ENCODE measurements around the gene CTPS1. TPM values are rescaled to one million over a fixed set of nuclear protein-coding genes. Genes with fewer than 3 reads are reported as not detected.

Gene CTPS1
- total and polyA plus RNA-seq, 2 experiments from 2014 or later = 19.8 to 30.3 TPM

DNA sequence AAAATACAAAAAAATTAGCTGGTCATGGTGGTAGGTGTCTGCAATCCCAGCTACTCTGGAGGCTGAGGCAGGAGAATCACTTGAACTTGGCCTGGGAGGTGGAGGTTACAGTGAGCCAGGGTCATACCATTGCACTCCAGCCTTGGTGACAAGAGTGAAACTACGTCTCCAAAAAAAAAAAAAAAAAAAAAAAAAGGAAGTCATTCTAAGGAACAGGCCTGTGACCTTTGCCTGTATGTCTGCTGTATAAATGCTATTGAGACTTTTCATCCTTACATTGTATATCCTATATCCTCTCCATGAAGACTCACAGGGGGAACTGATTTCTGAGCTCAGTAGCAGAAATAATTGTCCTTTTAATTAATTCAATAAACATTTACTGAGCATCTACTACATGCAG lies 7.5 kb upstream of the CTPS1 start:
- WGBS, 2 experiments (ENCODE audit: low coverage in 1 of 2, low lambda C conversion rate in 2 of 2, missing lambda C conversion rate in 2 of 2) = 81 to 91% methylated on average over 1 of the region's 1 CpG
- DNase-seq = no peak
- Histone ChIP-seq H3K27me3 (replicated peaks; ENCODE audit: insufficient read depth) (no peaks in the 10 kb centered on the region), H3K9ac (no peak overlapping the region), H3K9me2 (ENCODE audit: insufficient read depth) (no peaks in the 10 kb centered on the region), H3K27ac (no peak overlapping the region), H3K9me3 (ENCODE audit: low read depth) (no peaks in the 10 kb centered on the region), H3K36me3 (ENCODE audit: low read depth) (no peaks in the 10 kb centered on the region), H3F3A (ENCODE audit: insufficient read depth) (peaks cover 18% of the 10 kb centered on the region; the same call in 1 of the 2 replicates), H2AFZ (no peak overlapping the region), H4K20me1 (ENCODE audit: insufficient read depth) (no peaks in the 10 kb centered on the region), H3K4me1 (ENCODE audit: insufficient read depth) (peaks cover 13% of the 10 kb centered on the region), H3K79me2 (ENCODE audit: insufficient read depth) (no peaks in the 10 kb centered on the region), H3K4me2 (ENCODE audit: unreplicated experiment) (no peak overlapping the region), H3K4me3 (no peak overlapping the region)
- TF ChIP-seq EZH2 (IDR thresholded peaks at IDR 0.05; ENCODE audit: insufficient read depth, poor library complexity, severe bottlenecking) (no peak), EZH2phosphoT487 (IDR thresholded peaks at IDR 0.05; ENCODE audit: insufficient read depth, low read depth) (no peak)
- in situ Hi-C loops (cut with MboI) = no loop called here

DNA sequence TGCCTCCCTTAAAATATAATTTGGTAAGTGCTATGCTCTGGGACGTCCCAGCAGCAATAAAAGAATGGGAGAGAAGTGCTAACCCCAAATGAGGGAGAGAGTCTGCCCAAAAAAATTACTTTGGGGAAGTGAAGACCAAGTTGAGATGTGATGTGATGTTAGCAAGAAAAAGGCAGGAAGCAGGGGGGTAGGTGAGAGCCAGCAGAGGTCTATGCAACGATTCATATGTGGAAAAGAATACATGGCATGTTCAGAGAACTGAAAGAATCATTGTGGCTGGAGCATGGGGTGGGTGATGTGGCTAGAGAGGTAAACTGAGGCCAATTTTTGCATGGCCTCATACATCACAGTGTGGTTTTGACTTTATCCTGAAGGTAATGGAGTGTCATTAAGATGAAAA lies 5.6 kb upstream of the CTPS1 start:
- Histone ChIP-seq H3K36me3 (ENCODE audit: low read depth) (no peaks in the 10 kb centered on the region), H3K4me1 (ENCODE audit: insufficient read depth) (no peaks in the 10 kb centered on the region; the same call in 1 of the 2 replicates), H3K9me2 (ENCODE audit: insufficient read depth) (no peaks in the 10 kb centered on the region), H3K79me2 (ENCODE audit: insufficient read depth) (no peaks in the 10 kb centered on the region), H3K4me3 (no peak overlapping the region), H2AFZ (no peak overlapping the region), H3K27ac (no peak overlapping the region), H3K9me3 (ENCODE audit: low read depth) (no peaks in the 10 kb centered on the region), H3F3A (ENCODE audit: insufficient read depth) (peaks cover 15% of the 10 kb centered on the region; the same call in 1 of the 2 replicates), H3K27me3 (replicated peaks; ENCODE audit: insufficient read depth) (no peaks in the 10 kb centered on the region), H3K4me2 (ENCODE audit: unreplicated experiment) (no peak overlapping the region), H4K20me1 (ENCODE audit: insufficient read depth) (no peaks in the 10 kb centered on the region), H3K9ac (no peak overlapping the region)
- TF ChIP-seq EZH2phosphoT487 (IDR thresholded peaks at IDR 0.05; ENCODE audit: insufficient read depth, low read depth) (no peak), EZH2 (IDR thresholded peaks at IDR 0.05; ENCODE audit: insufficient read depth, poor library complexity, severe bottlenecking) (no peak)
- no peak for DNase-seq
- 37 to 49% methylated on average over 2 of the region's 2 CpGs for WGBS, 2 experiments (ENCODE audit: low coverage in 1 of 2, low lambda C conversion rate in 2 of 2, missing lambda C conversion rate in 2 of 2)
- in situ Hi-C loops (cut with MboI) = no loop called here

DNA sequence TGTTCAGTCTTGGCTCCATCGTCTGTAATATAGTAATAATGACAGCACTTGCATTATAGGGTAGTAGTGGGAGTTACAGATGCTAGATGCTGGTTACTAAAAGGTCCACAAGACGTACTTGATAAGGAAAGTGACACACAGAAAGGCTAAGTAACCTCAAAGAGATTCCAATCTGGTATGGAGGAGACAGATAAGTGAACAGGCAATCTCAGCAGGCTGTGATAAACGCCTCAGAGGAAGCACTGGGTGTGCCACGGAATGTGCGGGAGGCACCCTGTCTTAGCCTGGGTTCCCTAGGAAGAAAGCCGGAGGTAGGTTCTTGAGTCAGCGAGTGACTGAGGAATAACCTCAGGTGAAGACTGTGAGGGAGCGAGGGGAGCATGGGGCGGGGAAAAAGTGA lies 4.6 kb upstream of the CTPS1 start:
- Histone ChIP-seq H3K9me2 (ENCODE audit: insufficient read depth) (no peaks in the 10 kb centered on the region), H4K20me1 (ENCODE audit: insufficient read depth) (no peaks in the 10 kb centered on the region), H3K27ac (no peak overlapping the region), H3K9ac (no peak overlapping the region), H3K4me1 (ENCODE audit: insufficient read depth) (no peaks in the 10 kb centered on the region; the same call in 1 of the 2 replicates), H3K4me3 (no peak overlapping the region), H2AFZ (no peak overlapping the region), H3K9me3 (ENCODE audit: low read depth) (no peaks in the 10 kb centered on the region), H3K36me3 (ENCODE audit: low read depth) (no peaks in the 10 kb centered on the region), H3K27me3 (replicated peaks; ENCODE audit: insufficient read depth) (no peaks in the 10 kb centered on the region), H3F3A (ENCODE audit: insufficient read depth) (peaks cover 16% of the 10 kb centered on the region; the same call in 1 of the 2 replicates), H3K4me2 (ENCODE audit: unreplicated experiment) (no peak overlapping the region), H3K79me2 (ENCODE audit: insufficient read depth) (no peaks in the 10 kb centered on the region)
- TF ChIP-seq EZH2phosphoT487 (IDR thresholded peaks at IDR 0.05; ENCODE audit: insufficient read depth, low read depth) = no peak
- no peak for TF ChIP-seq EZH2 (IDR thresholded peaks at IDR 0.05; ENCODE audit: insufficient read depth, poor library complexity, severe bottlenecking)
- DNase-seq = no peak
- WGBS, 2 experiments (ENCODE audit: low coverage in 1 of 2, low lambda C conversion rate in 2 of 2, missing lambda C conversion rate in 2 of 2) = 83 to 85% methylated on average over 9 of the region's 9 CpGs
- in situ Hi-C loops (cut with MboI) = no loop called here

DNA sequence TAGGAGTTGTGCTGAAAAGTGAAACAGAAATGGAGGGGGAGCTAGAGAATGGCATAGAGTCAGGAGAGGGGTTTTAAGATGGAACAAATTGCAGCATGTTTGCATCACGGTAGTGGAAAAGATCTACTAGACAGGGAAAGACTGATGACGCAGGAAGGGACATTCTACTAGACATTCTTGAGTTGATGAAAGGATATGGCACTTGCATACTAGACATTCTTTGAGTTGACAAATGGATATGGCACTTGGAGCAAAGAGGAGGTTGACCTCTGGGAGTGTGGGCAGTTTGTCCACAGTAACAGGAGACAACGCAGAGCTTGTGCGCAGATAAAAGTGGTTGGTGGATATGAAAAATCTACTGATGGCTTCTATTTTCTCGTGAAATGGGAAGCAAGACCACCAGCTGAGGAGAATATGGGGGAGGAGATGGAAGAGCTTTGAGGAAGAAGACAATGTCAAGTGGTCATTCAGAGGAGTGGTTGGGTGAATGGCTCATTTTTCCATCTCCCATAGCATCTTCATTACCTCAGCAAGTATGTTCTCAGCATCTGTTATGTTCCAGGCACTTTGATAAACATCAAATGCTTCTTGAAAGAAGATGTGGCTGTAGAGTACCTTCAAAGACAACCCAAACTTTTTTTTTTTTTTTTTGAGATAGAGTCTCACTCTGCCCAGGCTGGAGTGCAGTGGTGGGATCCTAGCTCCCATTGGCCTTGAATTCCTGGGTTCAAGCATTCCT lies 2.4 kb upstream of the CTPS1 start:
- DNase-seq = peak; percentile 37
- Histone ChIP-seq H2AFZ (no peak overlapping the region), H3K9me2 (ENCODE audit: insufficient read depth) (no peaks in the 10 kb centered on the region), H3K4me2 (ENCODE audit: unreplicated experiment) (no peak overlapping the region), H4K20me1 (ENCODE audit: insufficient read depth) (no peaks in the 10 kb centered on the region), H3K9ac (no peak overlapping the region), H3K4me1 (ENCODE audit: insufficient read depth) (peaks cover 18% of the 10 kb centered on the region), H3K79me2 (ENCODE audit: insufficient read depth) (peaks cover 21% of the 10 kb centered on the region), H3K27me3 (replicated peaks; ENCODE audit: insufficient read depth) (no peaks in the 10 kb centered on the region), H3K27ac (no peak overlapping the region), H3K9me3 (ENCODE audit: low read depth) (no peaks in the 10 kb centered on the region), H3K36me3 (ENCODE audit: low read depth) (no peaks in the 10 kb centered on the region), H3K4me3 (no peak overlapping the region), H3F3A (ENCODE audit: insufficient read depth) (peaks cover 21% of the 10 kb centered on the region)
- TF ChIP-seq EZH2phosphoT487 (IDR thresholded peaks at IDR 0.05; ENCODE audit: insufficient read depth, low read depth) (no peak), EZH2 (IDR thresholded peaks at IDR 0.05; ENCODE audit: insufficient read depth, poor library complexity, severe bottlenecking) (no peak)
- 69 to 73% methylated on average over 5 of the region's 5 CpGs for WGBS, 2 experiments (ENCODE audit: low coverage in 1 of 2, low lambda C conversion rate in 2 of 2, missing lambda C conversion rate in 2 of 2)
- in situ Hi-C loops (cut with MboI) = no loop called here

All from GM23248 (cell line).